RCC 7860 (cell line): ENCODE measurements around the gene DEXI.
"Not testable (repeated sequence)": the region's sequence is repeated elsewhere in the genome, so short reads cannot be mapped to it uniquely, and the experiment has no call there.

Source experiments
- DNase-seq: peaks from one replicate; pipeline ENCODE4 v3.0.0-alpha.2; 2015; ENCODE audit warnings: low spot score
- FAIRE-seq: peaks from 2 replicates; lab custom pipeline; 2012; peaks lifted over from hg19 to GRCh38; lab: Jason Lieb, UNC

The DEXI gene

DNA sequence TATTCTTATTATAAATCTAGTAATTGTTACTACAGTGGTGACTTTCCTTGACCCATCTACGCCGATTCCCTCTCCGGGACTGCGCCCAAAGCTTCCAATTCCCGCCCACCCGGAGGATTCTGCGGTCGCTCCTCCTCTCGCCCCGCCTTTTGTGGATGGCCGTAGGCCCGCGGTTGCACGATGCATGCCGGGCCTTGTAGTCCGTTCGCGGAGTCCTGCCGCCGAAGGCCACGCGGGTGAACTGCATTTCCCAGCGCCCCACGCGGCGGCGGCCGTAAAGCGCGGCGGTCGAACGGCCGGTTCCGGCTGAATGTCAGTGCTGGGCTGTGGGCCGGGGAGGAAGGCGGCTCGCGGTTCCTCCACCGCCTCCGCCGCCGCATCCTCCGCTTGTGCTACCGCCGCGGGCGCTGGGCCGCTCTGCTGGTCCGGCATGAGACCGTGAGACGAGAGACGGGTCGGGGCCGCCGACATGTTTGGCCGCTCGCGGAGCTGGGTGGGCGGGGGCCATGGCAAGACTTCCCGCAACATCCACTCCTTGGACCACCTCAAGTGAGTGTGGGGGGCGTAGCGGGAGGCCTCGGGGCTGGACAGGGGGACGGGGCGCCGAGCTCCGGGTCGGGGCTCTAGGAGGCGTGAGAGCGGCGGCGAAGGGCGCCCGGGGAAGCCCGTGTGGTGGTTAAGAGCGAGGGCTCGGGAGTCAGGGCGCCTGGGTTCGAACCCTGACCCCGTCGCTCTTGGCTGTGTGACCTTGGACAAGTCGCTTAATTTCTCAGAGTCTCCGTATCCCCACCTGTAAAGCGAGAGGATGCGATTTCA lies 2.2 kb upstream of the DEXI start, which contains the start of gene CLEC16A:
CLEC16A (plus strand) TSS at position 316 of the 816 bp plus-strand sequence; CDS start at position 470, 154 bp downstream.
- peak; percentile 72 for FAIRE-seq
- peak; percentile 86 for DNase-seq

DNA sequence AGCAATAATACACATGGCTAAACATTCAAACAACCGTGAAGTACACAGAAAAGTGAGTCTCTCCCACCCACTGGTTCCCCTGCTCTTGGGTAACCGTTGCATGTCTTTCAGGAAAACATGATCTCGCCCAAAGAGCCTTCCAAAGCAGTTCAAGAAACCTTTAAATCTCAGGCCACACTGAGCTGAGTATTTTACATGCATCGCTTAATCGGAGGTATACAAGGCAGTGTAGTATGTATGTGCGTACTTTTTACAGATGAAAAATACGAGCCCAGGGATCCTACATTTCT lies 741 bp upstream of the DEXI start:
- FAIRE-seq = no peak

DNA sequence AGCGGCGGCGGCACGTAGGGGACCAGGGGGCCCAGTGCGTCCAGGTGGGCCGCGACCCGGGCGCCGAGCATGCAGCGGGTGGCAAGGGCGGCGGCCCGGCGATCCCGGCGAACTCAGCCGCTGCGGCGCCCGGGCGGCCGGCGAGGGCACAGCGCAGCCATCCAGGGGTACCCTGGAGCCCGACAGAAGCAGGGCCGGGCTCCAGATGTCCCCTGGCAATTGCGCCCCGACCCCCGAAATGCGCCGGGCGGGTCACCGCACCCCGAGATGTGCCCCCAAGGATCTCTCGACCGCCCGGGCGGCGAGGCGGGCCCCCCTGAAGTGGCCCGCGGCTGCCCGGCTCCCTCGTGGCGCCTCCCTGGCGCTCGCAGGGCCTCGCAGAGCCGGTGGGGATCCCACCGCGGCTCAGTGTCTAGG lies 325 bp downstream of the DEXI start:
- DNase-seq, FAIRE-seq: not testable (repeated sequence)

More for the DNA sequence above, 741 bp upstream of the DEXI start:
- DNase-seq = no peak

DNA sequence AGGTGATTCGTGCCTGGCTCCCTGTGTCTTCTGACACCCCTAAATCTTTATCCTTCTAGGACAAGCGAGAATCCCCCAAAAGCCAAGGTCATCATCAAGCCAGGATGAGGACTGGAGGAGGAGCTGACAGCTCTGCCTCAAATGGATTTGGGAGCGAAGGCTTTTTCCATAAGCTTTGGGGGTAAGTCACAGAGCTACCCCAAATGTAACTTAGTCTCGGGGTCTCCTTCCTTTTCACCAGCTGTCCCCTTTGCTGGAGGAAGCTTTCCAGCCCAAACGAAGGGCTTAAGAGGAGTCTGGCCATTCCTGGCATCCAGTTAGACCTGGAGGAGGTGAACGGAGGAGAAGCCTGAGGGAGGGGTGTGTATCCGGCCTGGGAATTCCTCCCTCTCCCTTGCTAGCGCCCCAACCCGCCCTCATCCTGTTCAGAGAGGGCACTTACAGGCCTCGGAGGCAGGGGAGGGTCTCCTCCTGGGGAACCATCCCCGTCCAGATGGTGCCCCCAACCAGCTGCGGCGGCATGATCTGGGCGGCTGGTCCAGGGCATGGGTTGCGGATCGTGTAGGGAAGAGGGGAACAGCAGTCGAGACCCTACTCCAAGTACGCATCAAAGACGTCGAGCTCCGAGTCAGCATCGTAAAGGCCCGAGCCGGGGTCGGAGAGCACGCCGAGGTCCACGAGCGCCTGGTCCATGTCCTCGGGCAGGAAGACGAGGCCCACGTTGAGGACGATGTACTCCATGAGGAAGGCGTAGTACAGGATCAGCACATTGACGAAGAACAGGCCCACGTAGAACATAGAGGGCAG lies 938 bp downstream of the DEXI start:
- FAIRE-seq (no peak), DNase-seq (no peak)

DNA sequence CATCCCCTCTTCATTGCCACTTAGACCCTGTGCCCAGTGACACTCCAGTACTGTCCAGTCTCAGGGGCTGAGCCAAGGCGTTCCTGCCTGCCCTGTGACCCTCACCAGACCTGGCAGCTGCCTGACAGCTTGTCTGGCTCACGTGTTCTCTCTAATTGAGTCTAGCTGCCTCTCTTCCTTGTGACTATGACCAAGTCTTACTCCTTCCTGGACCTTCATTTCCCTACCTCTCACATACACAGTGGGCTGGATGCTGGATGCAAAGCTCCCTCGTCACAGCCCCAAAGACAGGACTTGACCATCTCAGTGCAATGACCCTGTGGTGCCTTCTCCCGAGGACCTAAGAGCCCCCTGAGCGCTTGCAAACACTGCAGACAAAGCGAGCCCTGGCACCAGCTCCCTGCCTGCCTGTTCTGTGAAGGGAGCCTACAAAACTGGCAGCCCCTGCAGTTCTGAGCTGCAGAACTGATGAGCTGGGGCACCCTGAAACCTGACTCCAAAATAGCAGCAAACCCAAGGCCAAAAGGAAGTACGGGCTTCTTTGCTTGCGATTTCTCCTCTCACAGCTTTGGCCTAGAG lies 1.7 kb downstream of the DEXI start:
- DNase-seq = no peak

DNA sequence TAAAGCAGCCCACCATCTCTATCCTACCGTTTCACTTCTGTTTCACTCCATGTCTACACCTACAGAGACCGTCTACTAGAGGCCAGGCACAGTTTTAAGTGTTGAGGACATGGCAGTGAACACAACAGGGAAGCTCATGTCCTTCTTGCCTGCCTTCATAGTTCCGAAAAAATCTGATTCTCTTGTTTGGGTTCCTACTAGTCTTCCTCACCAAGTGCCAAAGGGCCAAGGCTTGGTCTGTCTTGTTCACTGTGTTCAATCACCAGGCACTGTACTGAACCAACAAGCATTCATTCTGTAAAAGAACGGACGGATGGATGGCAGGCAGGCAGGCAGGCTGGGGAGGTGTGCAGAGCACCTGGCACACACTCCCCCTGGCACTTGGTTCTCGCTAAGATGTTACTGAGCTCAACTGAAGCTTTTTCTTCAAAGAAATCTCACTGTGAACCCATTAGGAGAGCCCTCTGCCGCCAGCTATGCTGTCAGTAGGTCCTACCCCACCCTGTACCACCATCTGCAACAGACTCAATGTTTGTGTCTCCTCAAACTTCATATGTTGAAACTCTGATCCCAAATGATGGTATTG lies 2.5 kb downstream of the DEXI start:
- no peak for FAIRE-seq
- no peak for DNase-seq

More for the DNA sequence above, 1.7 kb downstream of the DEXI start:
- FAIRE-seq = no peak

DNA sequence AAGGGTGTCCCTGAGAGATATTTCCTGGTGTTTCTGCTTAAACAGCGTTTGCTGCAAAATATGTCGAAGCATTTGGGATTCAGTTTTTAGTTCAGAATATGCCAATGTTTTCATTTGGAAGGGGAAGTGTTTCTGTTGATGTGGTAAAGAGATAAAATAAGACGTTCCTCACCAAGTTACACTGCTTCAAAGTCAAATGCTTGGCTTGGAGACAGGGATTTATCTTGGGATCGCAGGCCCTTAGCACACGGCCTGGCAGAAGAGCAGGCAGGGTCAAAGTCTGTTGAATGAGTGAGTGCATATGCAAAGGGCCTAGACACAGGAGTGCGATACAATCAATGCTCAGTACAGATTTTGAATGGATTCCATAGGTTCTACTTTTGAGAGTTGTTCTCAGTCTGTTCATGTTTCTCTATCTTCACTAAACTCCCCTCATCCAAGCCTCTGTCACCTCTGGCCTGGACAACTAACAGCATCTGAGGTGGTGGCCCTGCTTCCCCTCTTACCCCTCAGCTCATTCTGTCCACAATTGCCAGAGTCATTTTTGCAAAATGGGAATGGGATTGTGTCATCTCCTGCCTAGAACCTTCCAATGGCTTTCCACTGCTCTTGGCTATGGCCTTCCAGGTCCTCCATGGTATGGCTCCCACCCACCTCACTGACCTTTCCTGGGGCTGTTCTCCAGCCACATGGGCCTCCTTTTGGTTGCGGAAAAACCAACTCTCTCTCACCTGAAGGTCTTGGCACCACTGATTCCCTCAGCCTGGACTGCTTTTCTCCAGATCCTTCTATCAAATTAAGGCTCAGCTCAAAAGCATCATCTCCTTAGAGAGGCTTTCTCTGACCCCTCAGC lies 3.2 kb downstream of the DEXI start:
- DNase-seq (no peak), FAIRE-seq (no peak)

DNA sequence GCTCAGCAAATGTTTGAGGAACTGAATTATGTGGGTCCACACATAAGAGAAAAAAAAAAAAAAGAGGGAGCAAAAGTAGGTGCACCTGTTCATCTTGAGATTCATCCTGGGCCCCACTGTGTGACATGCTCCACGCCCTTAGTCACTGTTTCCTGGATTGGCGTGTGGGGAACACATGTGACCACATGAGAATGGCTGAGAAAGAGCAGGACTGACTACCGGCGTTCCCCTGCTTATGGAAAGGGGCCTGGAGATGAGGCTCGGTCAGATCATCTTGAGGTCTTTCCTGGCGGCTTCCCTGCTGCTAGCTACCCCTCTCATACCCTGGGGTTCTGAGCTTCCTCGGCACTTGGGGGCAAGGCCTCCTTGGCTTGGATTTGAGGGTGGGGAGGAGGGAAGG lies 3.9 kb downstream of the DEXI start:
- FAIRE-seq (no peak), DNase-seq (no peak)

DNA sequence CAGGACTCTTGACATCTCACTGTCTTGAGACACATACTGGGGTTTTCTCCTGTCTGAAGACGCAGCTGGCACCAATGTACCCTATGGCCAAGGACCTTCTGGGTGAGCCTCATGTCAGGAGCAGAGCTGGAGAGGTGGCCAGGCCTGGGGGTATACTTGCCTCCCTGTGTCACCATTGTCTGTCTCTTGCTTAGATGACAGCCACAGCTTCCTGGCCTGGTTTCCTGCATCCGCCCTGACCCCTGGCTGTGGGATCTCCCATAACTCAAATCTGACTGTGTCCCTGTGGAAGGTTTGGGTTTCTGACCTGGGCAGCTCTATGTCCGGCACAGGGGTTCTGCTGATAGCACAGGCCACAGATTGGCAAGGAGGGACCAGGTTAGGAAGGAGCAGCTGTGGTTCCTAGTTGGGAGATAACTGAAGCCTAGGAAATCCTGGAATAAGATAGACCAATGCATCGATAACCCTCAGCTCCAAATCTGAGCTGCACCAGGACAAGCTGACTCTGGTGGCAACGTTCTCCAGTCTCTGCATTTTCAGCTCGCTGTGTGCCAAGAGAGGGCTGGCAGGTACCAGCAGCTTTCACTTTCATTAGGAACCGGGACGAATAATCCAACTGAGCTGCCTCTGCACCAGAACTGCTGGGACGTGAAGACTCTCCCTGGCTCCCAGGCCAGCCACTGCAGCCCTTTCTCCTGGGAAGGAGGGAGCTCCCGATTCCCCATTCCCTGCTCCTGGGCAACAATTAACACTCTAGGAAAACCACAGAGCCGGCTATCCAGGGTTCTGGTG lies 5.0 kb downstream of the DEXI start:
- no peak for DNase-seq
- no peak for FAIRE-seq

DNA sequence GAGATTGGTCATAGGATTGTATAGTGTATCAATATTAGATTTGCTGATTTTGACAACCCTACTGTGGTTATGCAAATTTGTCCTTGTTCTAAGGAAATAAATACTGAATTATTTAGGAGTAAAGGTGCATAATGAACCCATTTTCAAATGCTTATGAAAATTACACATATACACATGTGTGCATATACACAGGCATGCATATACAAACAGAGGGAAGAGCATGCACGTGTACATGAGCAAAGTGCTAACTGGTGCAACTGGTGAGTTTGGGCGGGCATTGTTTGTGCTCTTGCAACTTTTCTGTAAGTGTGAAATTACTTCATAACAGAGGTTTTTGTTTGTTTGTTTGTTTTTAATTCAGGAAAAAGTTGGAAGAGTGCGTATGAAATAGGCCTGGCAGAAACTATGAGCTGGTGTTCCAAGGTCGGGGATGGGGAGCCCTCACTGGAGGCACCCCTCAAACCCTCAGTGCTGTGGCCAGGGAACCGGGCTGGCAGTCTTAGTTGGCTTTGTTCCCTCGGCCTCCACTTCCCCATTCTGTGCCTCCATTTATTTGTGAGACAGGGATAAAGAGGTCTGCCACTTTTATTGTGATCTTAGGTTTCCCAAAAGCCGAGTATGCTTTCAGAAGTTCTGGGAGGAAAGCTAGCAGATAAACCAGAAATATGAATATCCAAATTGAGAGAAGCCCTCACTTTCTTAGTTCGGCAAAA lies 5.8 kb downstream of the DEXI start:
- no peak for FAIRE-seq
- no peak for DNase-seq

DNA sequence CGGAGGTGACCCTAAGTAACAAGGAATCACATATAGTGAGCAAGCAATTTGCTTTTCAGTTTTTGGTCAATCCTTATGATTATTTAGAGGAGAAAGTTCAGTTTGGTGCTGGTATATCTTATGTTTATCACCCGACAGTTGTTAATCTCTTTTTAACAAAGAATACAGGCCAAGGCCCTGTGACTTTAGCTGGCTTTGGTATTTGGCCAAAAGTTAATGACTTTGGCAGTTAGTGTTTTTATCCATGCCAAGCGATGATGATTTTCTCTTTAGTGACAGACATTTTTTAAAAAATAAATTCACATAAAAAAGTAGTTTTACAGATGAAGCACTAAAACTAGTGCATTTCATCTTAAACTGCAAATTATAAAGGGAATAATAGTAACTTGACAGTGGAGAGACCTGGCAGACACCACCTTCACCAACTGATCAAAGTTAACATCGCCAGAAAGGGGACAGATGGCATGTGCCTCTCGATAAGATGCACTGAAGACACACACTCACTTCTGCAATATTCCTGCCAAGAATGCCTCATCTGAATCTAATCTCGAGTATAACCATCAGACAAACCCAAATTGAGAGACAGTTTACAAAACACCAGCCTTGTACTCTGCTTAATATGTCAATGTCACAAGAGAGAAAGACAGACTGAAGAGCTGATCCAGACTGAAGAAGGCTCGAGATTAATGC lies 6.9 kb downstream of the DEXI start:
- DNase-seq = no peak
- FAIRE-seq = no peak

DNA sequence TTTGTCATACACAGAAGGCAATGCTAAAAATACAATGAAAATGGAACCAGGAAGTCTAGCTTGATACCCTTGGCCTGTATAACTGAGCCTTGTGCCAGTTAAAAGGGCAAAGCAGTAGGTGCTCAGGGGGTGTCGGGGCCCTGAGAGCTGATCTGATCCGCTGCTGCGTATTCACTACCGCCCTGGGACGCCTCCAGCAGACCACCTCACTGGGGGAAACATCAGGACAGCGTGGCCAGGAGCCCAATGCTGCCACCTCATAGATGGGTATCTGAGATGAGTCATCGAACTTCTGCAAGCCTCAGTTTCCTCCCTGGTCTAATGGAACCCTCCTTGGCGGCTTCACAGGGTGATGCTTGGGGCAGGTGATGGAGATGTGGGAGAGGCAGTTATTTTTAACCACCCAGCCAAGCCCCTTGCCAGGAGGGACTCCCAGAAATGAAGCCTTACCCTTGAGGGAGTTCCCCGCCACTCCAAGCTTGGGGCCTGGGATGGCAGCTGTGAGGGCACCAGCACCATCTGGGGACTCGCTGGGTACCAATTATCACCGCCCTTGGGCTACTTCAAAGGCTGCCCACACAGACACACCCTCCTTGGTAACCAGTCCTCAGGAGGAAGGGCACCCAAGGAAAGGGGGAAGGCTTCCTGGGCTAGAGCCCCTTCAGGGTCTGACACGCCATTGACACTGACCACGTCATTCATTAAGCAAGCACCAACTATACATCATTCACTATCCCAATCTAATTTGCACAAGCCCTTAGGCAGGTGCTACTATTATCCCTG lies 7.8 kb downstream of the DEXI start:
- DNase-seq (no peak), FAIRE-seq (no peak)

DNA sequence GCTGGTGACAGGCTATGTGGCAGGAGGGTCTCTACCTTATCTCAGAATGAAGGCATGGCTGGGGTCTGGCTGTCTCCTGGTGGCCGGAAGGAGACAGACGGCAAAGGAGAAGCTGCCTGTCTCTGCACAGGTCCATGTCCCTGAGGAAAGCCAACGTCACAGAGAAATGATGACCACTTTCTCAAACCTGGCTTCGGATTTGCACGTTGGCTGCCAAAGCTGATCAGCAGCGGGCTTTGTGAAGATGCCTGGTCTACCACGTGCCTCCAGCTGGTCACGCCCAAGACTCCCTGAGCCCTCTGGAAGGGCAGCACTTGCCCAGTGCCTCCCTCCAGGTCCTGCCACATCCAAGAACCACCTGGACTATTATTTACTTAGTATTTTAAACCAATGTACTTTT lies 8.4 kb downstream of the DEXI start:
- no peak for FAIRE-seq

DNA sequence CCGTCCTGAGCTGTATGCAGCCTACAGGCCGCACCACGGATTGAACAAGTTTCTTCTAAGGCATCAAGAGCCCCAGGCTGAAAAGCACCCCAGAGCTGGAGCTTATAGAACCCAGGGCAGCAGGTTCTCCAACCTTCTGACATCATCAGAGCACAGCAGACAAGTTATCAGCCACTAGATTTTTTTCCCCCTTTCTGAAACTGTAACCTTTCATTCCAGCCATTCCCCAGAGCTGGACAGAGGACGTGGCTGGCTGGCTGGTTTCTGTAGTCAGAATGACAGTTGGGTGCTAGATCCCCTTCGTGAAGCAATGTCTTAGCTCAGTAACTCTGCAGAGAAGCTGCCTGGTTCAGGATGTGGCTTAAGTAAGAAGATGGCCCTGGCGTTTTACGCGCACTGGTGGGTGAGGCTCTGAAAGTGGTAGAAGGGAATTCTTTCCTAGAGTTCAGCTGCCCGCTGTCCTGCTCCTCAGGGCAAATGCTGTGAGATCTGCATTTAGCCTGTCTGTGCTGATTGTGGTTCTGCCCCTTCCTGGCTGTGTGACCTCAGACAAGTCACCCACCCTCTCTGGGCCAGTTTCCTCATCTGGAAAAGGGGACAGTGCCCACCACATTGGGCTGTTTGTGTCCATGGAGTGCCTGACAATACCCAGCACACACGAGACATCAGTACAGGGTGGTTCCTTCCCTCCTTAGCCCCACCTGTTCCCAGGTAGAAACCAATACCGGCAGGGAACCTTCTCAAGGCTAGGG lies 9.1 kb downstream of the DEXI start:
- DNase-seq (no peak), FAIRE-seq (no peak)

More for the DNA sequence above, 8.4 kb downstream of the DEXI start:
- no peak for DNase-seq

DNA sequence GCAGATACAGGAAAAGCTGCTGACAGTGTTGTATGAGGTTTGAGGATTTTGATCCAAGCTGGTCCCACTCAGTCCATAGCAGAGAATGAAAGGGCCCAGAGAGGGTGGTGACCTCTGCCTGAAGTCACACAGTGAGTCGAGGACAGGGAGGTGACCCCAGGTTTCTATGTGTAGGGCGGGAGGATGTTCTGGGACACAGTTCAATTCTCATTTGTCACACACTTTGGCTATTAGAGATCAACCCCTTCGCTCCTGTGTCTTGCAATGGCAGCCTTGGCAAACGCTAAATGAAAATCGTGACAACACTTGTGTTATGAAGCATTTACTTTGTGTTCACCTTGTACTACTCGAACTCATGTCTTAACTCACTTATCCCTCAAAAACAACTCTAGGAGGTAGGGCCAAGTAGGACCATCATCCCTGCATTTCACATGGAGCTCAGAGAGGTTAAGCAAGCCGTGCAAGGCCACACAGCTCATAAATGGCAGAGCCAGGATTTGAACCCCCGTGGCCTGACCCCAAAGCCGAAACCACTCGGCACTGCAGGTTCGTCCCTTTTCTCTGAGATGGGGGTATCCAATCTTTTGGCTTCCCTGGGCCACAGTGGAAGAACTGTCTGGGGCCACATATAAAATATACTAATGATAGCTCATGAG lies 10.2 kb downstream of the DEXI start:
- FAIRE-seq (no peak), DNase-seq (no peak)

DNA sequence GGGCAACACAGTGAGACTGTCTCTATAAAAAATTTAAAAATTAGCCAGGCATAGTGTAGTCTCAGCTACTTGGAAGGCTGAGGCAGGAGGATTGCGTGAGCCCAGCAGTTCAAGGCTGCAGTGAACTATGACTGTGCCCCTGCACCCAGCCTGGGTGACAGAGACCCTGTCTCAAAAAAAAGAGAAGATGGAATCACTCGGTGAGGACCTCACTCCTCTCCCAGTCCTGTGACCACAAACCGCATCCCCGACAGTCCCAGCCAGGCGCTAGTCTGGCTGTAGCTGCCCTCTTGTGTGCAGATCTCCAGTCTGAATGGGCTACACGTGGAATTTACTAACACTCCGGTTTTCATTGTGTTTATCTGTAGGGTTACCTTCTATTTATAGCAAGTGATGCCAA lies 11.1 kb downstream of the DEXI start:
- DNase-seq = no peak

DNA sequence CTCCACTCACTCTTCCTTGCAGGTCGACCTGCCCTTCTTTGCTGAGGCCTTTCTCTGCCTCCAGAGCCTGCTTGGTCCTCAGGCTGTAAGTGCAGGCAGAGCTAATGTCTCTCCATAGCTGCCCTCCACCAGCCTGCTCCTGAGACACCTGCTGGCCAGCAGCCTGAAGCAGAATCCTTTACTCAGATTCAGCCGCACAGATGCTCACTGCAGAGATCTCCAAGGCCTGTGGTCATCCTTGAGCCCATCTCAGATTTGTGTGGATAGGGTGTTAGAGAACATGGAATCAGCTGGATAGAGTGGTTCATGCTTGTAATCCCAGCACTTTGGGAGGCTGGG lies 11.5 kb downstream of the DEXI start:
- DNase-seq (no peak), FAIRE-seq (no peak)

More for the DNA sequence above, 11.1 kb downstream of the DEXI start:
- no peak for FAIRE-seq
